ENCODE data around the gene LONRF2.
A peak's percentile ranks its signal among the peaks of the same experiment; 100 is the strongest.

Gene LONRF2

DNA sequence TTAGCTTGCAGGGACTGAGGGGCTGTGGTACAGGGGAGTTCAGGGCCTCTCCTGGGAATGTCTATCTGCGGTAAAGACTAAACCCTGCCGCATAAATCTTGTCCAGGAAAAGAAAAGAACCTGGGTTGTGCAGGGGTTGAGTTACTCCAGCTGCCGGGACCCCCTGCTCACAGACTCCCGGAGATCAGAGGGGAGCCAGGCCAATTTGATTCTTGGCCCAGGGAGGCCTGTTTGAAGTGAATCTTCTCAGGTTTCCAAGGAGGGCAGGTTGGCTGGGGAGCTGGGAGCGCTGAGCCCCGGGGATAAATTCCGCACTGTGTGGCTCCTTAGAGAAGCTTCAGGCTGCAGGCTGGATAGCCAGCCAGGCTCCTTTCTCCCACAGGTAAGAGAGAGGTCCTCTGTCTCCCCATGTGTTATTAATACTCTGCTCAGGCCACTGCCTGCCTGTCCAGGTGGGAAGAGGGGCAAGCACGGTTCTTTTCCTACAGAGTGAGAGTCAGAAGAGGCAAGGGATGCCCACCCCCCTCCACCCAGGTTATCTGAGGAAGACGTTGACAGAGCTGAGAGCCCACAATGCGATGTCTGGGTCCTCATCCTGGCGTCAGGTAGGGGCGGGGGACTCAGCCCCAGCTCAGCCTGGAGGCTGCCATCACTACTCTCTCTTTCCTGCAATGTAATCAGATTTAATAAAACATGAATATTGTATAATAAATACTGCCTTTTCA is 82.7 kb downstream of the LONRF2 start:
- no peak overlapping the region for H3K4me2 ChIP-seq
- no peak for TF ChIP-seq Cebpa-rat (IDR thresholded peaks at IDR 0.05)
- H3K4me1 ChIP-seq = peaks cover 40% of the 10 kb centered on the region

DNA sequence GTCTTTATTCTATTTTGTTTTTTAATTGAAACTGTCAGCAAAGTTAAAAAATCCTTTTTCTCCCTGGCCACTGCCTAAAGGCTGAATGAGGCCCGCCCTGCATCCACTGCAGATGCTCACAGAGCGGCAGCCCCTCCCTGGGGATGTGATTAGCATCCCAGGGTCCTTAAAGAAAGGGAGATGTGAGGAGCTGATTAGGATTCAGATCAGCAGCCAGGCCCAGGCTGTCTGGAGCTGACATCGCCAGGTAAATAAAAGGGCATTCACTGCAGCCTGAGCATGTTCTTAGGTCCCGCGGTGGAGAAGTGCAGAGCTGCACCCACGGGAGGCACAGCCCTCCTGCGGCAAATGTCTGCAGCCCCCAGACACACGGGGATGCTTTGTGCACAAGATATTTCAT is 83.8 kb downstream of the LONRF2 start:
- Histone ChIP-seq H3K4me1 (peaks cover 46% of the 10 kb centered on the region), H3K27me3 (no peaks in the 10 kb centered on the region)

More for the DNA sequence above, 82.7 kb downstream of the LONRF2 start:
- Histone ChIP-seq H3K9ac (no peak overlapping the region), H3K27me3 (no peaks in the 10 kb centered on the region), H4K20me1 (no peaks in the 10 kb centered on the region), H3K9me3 (no peaks in the 10 kb centered on the region), H3K4me3 (no peak overlapping the region), H3K27ac (no peak overlapping the region), H3K36me3 (no peaks in the 10 kb centered on the region)

DNA sequence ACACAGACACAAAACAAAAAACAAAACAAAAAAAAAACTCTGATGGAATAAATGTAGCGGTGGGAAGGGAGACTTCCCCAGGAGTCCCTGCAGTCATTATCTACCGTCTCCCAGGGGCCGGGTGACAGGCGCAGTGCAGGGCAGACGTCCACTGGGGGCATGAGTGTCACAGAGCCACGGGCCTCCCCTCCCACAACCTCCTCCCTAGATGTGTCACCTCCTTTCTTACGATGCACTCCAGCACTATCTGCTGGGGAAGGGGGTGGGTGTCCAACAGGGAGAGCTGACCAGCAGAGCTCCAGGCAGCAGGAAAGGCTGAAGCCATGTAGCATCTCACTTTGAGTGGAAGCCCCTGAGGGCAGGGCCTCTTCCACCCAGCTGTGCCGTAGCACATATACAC is 84.5 kb downstream of the LONRF2 start:
- no peaks in the 10 kb centered on the region for H3K36me3 ChIP-seq
- no peak overlapping the region for H3K27ac ChIP-seq
- no peaks in the 10 kb centered on the region for H4K20me1 ChIP-seq
- no peak overlapping the region for H3K4me3 ChIP-seq
- no peak overlapping the region for H3K9ac ChIP-seq
- no peak overlapping the region for H3K4me2 ChIP-seq
- no peaks in the 10 kb centered on the region for H3K9me3 ChIP-seq
- TF ChIP-seq Cebpa-rat (IDR thresholded peaks at IDR 0.05) = no peak
- H3K4me1 ChIP-seq = peaks cover 40% of the 10 kb centered on the region
- no peaks in the 10 kb centered on the region for H3K27me3 ChIP-seq

More for the DNA sequence above, 83.8 kb downstream of the LONRF2 start:
- Histone ChIP-seq H3K4me3 (no peak overlapping the region), H3K9ac (no peak overlapping the region), H3K27ac (no peak overlapping the region), H4K20me1 (no peaks in the 10 kb centered on the region), H3K36me3 (no peaks in the 10 kb centered on the region), H3K9me3 (no peaks in the 10 kb centered on the region), H3K4me2 (no peak overlapping the region)
- TF ChIP-seq Cebpa-rat (IDR thresholded peaks at IDR 0.05) = no peak

DNA sequence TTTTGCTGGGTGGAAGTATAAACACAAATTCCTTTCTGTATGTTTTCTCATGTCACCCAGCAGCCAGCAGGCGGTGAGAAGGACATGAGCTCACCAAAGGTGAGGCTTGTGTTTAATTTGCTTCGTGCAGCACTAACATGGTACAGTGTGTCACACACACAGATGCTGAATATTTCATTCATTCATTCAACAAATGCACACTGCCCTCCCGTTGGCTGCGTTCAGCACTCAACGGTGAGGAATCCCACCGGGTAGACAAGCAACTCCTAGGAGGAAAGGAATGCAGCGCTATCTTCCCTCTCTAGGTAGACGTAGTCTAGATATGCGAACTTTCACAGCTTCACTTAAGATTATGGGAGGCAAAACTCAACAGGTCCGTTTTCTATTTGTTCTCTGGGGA is 85.1 kb downstream of the LONRF2 start:
- no peaks in the 10 kb centered on the region for H4K20me1 ChIP-seq
- no peak overlapping the region for H3K9ac ChIP-seq
- H3K4me3 ChIP-seq = no peak overlapping the region
- no peaks in the 10 kb centered on the region for H3K36me3 ChIP-seq
- no peaks in the 10 kb centered on the region for H3K27me3 ChIP-seq
- H3K4me2 ChIP-seq = 0 out of 2 replicates have a peak overlapping the region, but pooled peaks have one; percentile 12
- H3K9me3 ChIP-seq = no peaks in the 10 kb centered on the region
- no peak for TF ChIP-seq Cebpa-rat (IDR thresholded peaks at IDR 0.05)
- H3K27ac ChIP-seq = no peak overlapping the region
- H3K4me1 ChIP-seq = peaks cover 34% of the 10 kb centered on the region

DNA sequence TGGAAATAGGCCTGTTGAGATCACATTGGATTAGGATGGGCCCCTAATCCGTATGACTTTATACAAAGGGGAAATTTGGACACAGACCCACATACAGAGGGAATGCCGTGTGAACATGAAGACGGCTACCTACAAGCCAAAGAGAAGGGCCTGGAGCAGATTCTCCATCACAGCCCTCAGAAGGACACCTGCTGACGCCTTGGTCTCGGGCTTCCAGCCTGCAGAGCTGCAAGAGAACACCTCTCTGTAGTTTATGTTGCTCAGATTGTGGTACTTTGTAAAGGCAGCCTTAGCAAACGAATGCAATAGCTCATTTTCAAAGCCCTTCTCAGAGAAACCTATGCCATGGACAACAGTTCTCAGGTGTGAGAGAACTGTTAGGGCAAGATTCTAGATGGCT is 86.1 kb downstream of the LONRF2 start:
- Histone ChIP-seq H4K20me1 (no peaks in the 10 kb centered on the region), H3K9ac (no peak overlapping the region), H3K27me3 (no peaks in the 10 kb centered on the region), H3K9me3 (no peaks in the 10 kb centered on the region), H3K36me3 (no peaks in the 10 kb centered on the region), H3K4me2 (peak overlapping the region; percentile 90), H3K27ac (peak overlapping the region; percentile 55), H3K4me1 (peaks cover 33% of the 10 kb centered on the region), H3K4me3 (no peak overlapping the region)
- no peak for TF ChIP-seq Cebpa-rat (IDR thresholded peaks at IDR 0.05)

DNA sequence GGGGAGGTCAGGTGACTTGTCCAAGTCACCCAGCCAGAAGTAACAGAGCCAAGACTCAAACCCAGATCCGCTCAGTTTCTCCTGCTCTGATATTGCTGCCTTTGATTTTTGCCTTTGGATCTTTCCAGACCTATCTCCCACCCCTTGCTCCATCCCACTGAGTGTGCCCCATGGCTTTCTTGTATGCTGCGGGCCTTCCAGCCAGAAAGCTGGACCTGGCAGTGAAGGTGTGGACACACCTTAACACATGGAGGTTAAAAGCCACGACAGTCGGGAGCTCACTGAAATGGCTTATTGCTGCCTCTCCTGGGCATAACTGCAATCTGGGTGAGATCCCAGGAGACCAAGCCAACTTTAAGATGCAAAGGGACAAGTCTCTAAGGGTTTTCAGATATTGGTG is 86.7 kb downstream of the LONRF2 start:
- H3K4me1 ChIP-seq = peaks cover 33% of the 10 kb centered on the region
- no peaks in the 10 kb centered on the region for H3K9me3 ChIP-seq
- H3K4me2 ChIP-seq = peak overlapping the region; percentile 90
- H3K4me3 ChIP-seq = no peak overlapping the region
- H3K9ac ChIP-seq = peak overlapping the region; percentile 40; the same call in 1 of the 2 replicates
- no peaks in the 10 kb centered on the region for H4K20me1 ChIP-seq
- H3K36me3 ChIP-seq = no peaks in the 10 kb centered on the region
- H3K27me3 ChIP-seq = no peaks in the 10 kb centered on the region
- H3K27ac ChIP-seq = peak overlapping the region; percentile 55
- TF ChIP-seq Cebpa-rat (IDR thresholded peaks at IDR 0.05) = no peak

DNA sequence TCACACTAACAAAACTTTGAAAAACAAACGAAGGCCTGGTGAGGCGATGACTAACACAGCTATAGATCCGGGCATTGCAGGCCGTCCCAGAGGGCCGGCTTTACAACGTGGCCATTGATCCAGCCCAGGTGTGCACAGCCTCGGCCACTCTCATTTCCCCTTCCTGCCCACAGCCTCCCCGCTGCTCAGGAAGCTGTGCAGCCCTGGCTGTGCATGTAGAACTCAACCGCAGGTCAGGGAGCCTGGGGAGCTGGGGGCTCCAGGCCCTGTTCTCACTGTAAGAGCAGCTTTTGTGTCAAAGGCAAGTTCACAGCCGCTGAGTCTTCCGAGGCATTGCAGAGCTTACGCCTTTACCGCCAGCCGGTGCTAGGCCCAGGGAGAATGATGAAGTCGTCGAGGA is 87.2 kb downstream of the LONRF2 start:
- H3K9me3 ChIP-seq = no peaks in the 10 kb centered on the region
- H3K9ac ChIP-seq = peak overlapping the region; percentile 40; the same call in 1 of the 2 replicates
- H3K4me2 ChIP-seq = peak overlapping the region; percentile 90
- peak overlapping the region; percentile 55 for H3K27ac ChIP-seq
- H3K4me3 ChIP-seq = no peak overlapping the region
- H3K27me3 ChIP-seq = no peaks in the 10 kb centered on the region
- H3K36me3 ChIP-seq = no peaks in the 10 kb centered on the region
- peaks cover 33% of the 10 kb centered on the region for H3K4me1 ChIP-seq
- no peaks in the 10 kb centered on the region for H4K20me1 ChIP-seq
- TF ChIP-seq Cebpa-rat (IDR thresholded peaks at IDR 0.05) = no peak

DNA sequence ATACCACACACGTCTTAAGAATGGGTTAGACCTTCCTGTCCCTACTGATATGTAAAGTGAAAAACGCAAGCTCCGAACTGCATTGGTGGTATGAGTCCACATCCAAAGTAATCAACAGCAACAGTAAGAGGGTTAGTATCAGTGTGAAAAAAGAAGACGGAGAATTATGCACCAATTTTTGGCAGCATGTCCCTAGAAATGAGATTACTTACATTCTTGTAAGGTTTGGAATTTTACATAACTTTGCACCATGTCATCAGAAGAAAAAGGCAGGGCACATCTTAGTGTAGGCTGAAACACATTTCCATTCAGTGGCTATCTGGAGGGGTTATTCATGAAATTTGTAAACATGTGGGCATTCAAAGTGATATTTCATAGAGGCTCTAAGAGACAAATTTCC is 88.2 kb downstream of the LONRF2 start:
- peak overlapping the region; percentile 90 for H3K4me2 ChIP-seq
- H3K36me3 ChIP-seq = no peaks in the 10 kb centered on the region
- H3K9ac ChIP-seq = no peak overlapping the region
- TF ChIP-seq Cebpa-rat (IDR thresholded peaks at IDR 0.05) = no peak
- no peaks in the 10 kb centered on the region for H3K9me3 ChIP-seq
- H3K4me1 ChIP-seq = peaks cover 33% of the 10 kb centered on the region
- H3K27me3 ChIP-seq = no peaks in the 10 kb centered on the region
- no peak overlapping the region for H3K4me3 ChIP-seq
- no peak overlapping the region for H3K27ac ChIP-seq
- no peaks in the 10 kb centered on the region for H4K20me1 ChIP-seq

DNA sequence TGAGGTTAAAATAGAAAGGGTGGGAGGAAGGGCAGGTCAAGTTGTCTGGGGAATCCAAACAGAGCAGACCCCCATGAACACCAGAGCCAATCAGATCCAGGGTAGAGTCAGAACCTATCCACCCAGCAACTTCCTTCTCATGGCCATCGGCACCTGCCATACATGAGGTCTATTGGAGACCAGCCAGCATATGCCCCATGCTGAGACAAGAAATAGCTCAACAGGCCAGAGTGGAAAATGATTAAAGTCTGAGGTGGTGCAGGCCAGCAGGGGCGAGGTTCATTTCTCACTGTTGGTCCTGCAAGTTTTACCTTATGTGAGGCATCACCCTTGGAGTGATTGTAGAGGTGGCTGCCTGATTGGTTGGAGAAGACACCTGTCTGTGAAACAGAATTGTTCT is 89.2 kb downstream of the LONRF2 start:
- H3K9me3 ChIP-seq = no peaks in the 10 kb centered on the region
- no peak overlapping the region for H3K4me2 ChIP-seq
- no peaks in the 10 kb centered on the region for H4K20me1 ChIP-seq
- no peaks in the 10 kb centered on the region for H3K27me3 ChIP-seq
- no peak overlapping the region for H3K9ac ChIP-seq
- H3K36me3 ChIP-seq = no peaks in the 10 kb centered on the region
- H3K27ac ChIP-seq = no peak overlapping the region
- peaks cover 42% of the 10 kb centered on the region for H3K4me1 ChIP-seq
- H3K4me3 ChIP-seq = no peak overlapping the region
- no peak for TF ChIP-seq Cebpa-rat (IDR thresholded peaks at IDR 0.05)

DNA sequence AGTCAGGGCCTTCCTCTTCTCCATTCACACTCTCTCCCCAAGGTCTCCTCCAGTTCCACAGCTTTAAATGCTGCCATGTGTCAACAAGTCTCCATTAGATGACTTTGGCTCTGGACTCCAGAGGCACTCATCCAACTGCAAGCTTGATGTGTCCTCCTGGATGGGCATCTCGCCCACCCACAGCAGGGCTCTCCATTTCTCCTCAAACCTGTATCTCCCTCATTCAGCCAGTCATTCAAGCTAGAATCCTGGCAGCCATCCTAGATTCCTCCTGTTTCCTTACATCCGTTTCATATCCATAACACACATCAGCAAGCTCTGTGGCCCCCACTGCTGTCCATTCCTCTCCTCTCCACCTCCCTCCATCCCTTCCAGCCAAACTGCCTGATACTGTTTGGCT is 91.5 kb downstream of the LONRF2 start:
- H4K20me1 ChIP-seq = no peaks in the 10 kb centered on the region
- H3K4me2 ChIP-seq = no peak overlapping the region
- H3K27ac ChIP-seq = no peak overlapping the region
- no peak overlapping the region for H3K4me3 ChIP-seq
- no peak overlapping the region for H3K9ac ChIP-seq
- H3K4me1 ChIP-seq = peaks cover 34% of the 10 kb centered on the region
- H3K36me3 ChIP-seq = no peaks in the 10 kb centered on the region
- no peaks in the 10 kb centered on the region for H3K27me3 ChIP-seq
- no peak for TF ChIP-seq Cebpa-rat (IDR thresholded peaks at IDR 0.05)
- no peaks in the 10 kb centered on the region for H3K9me3 ChIP-seq
